Central memory CD8-positive, alpha-beta T cell (primary cell): ENCODE measurements around the gene TFF2.

Source experiments
- ATAC-seq: fragments of 150-1000 bp; cut with Tn5 transposase; replicated peaks from 2 replicates; pipeline ENCODE4 v1.10.0; 2022; ENCODE audit warnings: mild to moderate bottlenecking, moderate FRiP score, moderate number of reproducible peaks; ENCODE audit not compliant: poor library complexity, severe bottlenecking; ENCODE audit errors: extremely low read depth
- DNase-seq, 2 donors: peaks; one replicate each; pipeline ENCODE4 v3.0.0; 2021; ENCODE audit warnings: low spot score in 2 of 2
- H3K27ac Mint-ChIP-seq: one replicate; pipeline ENCODE4 v1.8.0; 2022; ENCODE audit warnings: low read depth, mild to moderate bottlenecking, moderate library complexity, mixed read lengths
- H3K27me3 Mint-ChIP-seq: one replicate; pipeline ENCODE4 v1.8.0; 2022; ENCODE audit warnings: mixed read lengths
- H3K36me3 Mint-ChIP-seq: one replicate; pipeline ENCODE4 v1.8.0; 2022; ENCODE audit warnings: mild to moderate bottlenecking, moderate library complexity, mixed read lengths; ENCODE audit not compliant: insufficient read depth
- H3K4me1 Mint-ChIP-seq: one replicate; pipeline ENCODE4 v1.8.0; 2022; ENCODE audit warnings: mixed read lengths
- H3K4me3 Mint-ChIP-seq: one replicate; pipeline ENCODE4 v1.8.0; 2022; ENCODE audit warnings: mild to moderate bottlenecking, moderate library complexity, mixed read lengths
- H3K9me3 Mint-ChIP-seq: one replicate; pipeline ENCODE4 v1.8.0; 2022; ENCODE audit warnings: mixed read lengths

Gene TFF2

DNA sequence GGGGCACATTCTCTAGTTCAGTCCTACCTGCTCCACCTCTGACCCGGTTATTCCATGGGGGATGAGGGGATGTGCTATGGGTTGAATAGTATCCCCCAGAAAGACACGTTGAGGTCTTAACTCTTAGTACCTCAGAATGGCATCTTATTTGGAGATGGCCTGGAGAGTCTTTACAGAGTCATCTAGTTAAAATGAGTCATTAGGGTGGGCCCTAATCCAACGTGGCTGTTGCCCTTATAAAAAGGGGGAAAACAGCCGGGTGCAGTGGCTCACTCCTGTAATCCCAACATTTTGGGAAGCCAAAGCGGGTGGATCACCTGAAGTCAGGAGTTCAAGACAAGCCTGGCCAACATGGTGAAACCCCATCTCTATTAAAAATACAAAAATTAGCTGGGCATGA, 39.4 kb upstream of the TFF2 start:
- H3K36me3 Mint-ChIP-seq: no peaks in the 10 kb centered on the region
- H3K4me3 Mint-ChIP-seq: no peak overlapping the region
- DNase-seq (no peak), ATAC-seq (no peak)
- peaks cover 9% of the 10 kb centered on the region for H3K4me1 Mint-ChIP-seq
- no peak overlapping the region for H3K27ac Mint-ChIP-seq
- H3K9me3 Mint-ChIP-seq: peaks cover 1% of the 10 kb centered on the region
- no peaks in the 10 kb centered on the region for H3K27me3 Mint-ChIP-seq

- Mint-ChIP-seq H3K36me3 (no peaks in the 10 kb centered on the region), H3K4me3 (no peak overlapping the region)
Observed at GRCh38 chr21:42389449-42389835, 38.6 kb upstream of the TFF2 start.

DNA sequence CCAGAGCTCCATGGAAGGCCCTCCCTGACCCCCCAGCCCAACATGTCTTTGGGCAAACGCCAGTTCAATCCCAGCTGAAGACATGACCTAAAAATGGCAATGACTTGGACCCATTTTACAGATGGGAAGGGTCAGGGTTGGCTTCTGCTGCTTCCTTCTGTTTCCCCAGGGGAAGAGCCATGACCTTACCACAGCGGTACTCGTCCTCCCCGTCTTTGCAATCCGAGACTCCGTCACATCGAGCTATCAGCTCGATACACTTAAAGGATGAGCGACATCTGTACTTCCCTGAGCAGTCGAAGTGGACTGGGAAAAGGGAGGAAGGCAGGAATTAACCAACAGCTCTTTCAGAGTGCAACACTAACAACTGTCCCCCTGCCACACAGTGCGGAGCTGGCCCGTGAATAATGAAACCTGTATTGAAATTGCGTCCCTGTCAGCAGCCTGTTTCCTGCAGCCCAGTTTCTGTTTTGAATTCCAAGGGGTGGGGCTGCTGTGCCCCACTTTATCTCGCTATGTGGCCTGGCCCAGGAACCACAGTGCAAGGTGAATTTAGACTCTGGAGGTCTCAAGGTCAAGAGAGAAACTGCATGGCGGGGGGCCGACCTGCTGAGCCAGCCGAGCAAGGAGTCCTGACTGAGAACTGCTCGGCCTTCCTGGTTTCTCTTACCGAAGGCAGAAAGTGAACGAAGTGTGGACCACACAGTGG, 38.1 kb upstream of the TFF2 start:
- H3K9me3 Mint-ChIP-seq: peaks cover 5% of the 10 kb centered on the region
- H3K36me3 Mint-ChIP-seq: no peaks in the 10 kb centered on the region
- no peak for ATAC-seq
- DNase-seq: no peak
- no peak overlapping the region for H3K4me3 Mint-ChIP-seq
- H3K27me3 Mint-ChIP-seq: no peaks in the 10 kb centered on the region
- H3K4me1 Mint-ChIP-seq: peaks cover 13% of the 10 kb centered on the region
- H3K27ac Mint-ChIP-seq: no peak overlapping the region

More at GRCh38 chr21:42389449-42389835, 38.6 kb upstream of the TFF2 start:
- Mint-ChIP-seq H3K9me3 (peaks cover 5% of the 10 kb centered on the region), H3K27me3 (no peaks in the 10 kb centered on the region), H3K4me1 (peaks cover 13% of the 10 kb centered on the region), H3K27ac (no peak overlapping the region)
- DNase-seq (no peak), ATAC-seq (no peak)

GRCh38 chr21:42387843-42388340, 37.1 kb upstream of the TFF2 start:
- DNase-seq: no peak
- Mint-ChIP-seq H3K4me1 (peaks cover 6% of the 10 kb centered on the region), H3K36me3 (no peaks in the 10 kb centered on the region), H3K9me3 (peaks cover 5% of the 10 kb centered on the region), H3K27ac (no peak overlapping the region), H3K4me3 (no peak overlapping the region), H3K27me3 (no peaks in the 10 kb centered on the region)
- no peak for ATAC-seq

- Mint-ChIP-seq H3K4me3 (no peak overlapping the region), H3K36me3 (no peaks in the 10 kb centered on the region), H3K27me3 (no peaks in the 10 kb centered on the region), H3K4me1 (peaks cover 6% of the 10 kb centered on the region), H3K27ac (no peak overlapping the region), H3K9me3 (peaks cover 5% of the 10 kb centered on the region)
- ATAC-seq: no peak
- no peak for DNase-seq
Observed at GRCh38 chr21:42387164-42387563, 36.4 kb upstream of the TFF2 start.

DNA sequence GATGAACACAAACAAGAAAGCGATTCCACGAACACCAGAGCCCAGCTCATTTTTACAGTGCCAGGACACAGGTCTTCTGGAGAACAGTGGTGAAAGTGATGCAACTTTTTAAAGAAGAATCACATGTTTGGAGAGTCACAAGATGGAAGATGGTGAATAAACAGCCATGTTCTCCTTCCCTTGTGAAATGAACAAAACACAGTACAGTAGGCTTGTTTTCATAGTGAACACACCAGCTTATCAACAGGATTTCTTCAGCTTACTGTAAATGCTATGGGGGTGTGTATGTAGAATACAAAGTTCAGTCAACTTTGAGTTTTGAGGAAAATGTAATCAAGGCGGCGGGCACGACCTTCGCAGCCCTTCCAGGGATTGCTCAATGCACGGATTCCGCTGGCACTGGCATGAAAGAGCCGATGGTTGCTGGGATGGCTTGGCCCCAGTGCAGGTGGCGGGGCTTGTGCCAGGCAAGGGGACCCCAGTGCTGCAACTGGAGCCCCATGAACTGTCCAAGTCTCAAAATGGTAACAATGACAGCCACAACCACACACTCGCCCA, 35.3 kb upstream of the TFF2 start:
- no peak for ATAC-seq
- H3K4me3 Mint-ChIP-seq: no peak overlapping the region
- H3K27me3 Mint-ChIP-seq: no peaks in the 10 kb centered on the region

GRCh38 chr21:42385619-42386018, 34.8 kb upstream of the TFF2 start:
- Mint-ChIP-seq H3K36me3 (no peaks in the 10 kb centered on the region), H3K4me3 (no peak overlapping the region), H3K9me3 (peaks cover 12% of the 10 kb centered on the region), H3K4me1 (peaks cover 6% of the 10 kb centered on the region), H3K27me3 (no peaks in the 10 kb centered on the region), H3K27ac (no peak overlapping the region)
- DNase-seq (no peak), ATAC-seq (no peak)

More for the DNA sequence above, 35.3 kb upstream of the TFF2 start:
- Mint-ChIP-seq H3K27ac (no peak overlapping the region), H3K9me3 (peaks cover 12% of the 10 kb centered on the region), H3K36me3 (no peaks in the 10 kb centered on the region), H3K4me1 (peaks cover 6% of the 10 kb centered on the region)
- no peak for DNase-seq

DNA sequence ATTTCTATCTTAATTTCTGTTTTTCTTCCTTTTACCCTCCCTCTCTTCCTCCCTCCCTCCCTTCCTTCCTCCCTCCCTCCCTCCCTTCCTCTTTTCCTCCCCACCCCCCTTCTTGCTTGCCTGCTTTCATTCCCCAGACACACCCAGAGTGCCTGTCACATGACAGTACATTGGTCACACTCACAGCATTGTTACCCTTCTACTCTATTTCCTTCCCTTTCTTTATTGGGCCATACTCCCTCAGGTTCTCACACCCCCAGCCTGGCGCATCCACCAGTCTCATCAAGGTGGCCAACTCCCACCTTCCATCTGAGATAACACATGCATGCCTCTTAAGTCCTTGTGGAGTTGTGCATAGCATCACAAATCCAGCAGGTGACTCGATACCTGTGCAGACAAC, 34.2 kb upstream of the TFF2 start:
- Mint-ChIP-seq H3K36me3 (no peaks in the 10 kb centered on the region), H3K27ac (peak overlapping the region; percentile 60), H3K9me3 (peaks cover 12% of the 10 kb centered on the region), H3K4me1 (peaks cover 6% of the 10 kb centered on the region), H3K27me3 (no peaks in the 10 kb centered on the region), H3K4me3 (no peak overlapping the region)
- no peak for DNase-seq
- ATAC-seq: no peak

- Mint-ChIP-seq H3K4me1 (peaks cover 6% of the 10 kb centered on the region), H3K4me3 (no peak overlapping the region), H3K36me3 (no peaks in the 10 kb centered on the region), H3K27ac (no peak overlapping the region), H3K27me3 (no peaks in the 10 kb centered on the region), H3K9me3 (peaks cover 12% of the 10 kb centered on the region)
- no peak for ATAC-seq
- no peak for DNase-seq
Observed at GRCh38 chr21:42384156-42384945, 33.6 kb upstream of the TFF2 start.

DNA sequence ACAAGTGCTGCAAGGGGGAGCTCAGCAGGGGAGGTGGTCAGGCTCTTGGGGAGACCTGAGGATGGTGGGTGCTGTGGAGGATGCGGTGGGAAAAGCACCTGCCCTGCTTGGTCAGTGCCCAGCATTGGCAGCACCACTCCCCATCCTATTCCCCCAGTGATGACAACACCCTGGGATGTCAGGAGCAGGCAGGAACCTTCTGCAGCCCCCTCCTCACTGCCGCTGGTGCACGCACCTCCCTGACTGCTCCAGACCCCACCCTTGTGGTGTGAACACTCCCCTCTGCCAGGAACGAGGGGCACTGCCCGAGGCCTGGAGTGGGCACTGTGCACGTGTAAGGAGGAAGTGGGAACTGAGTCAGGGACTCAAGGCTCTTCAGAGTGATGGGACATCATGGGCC, 32.5 kb upstream of the TFF2 start:
- no peak for ATAC-seq
- no peak for DNase-seq
- Mint-ChIP-seq H3K9me3 (peaks cover 12% of the 10 kb centered on the region), H3K4me3 (no peak overlapping the region), H3K36me3 (no peaks in the 10 kb centered on the region), H3K27me3 (no peaks in the 10 kb centered on the region), H3K4me1 (peaks cover 6% of the 10 kb centered on the region), H3K27ac (peak overlapping the region; percentile 46)

GRCh38 chr21:42382915-42383314, 32.1 kb upstream of the TFF2 start:
- H3K4me1 Mint-ChIP-seq: peaks cover 6% of the 10 kb centered on the region
- ATAC-seq: no peak
- H3K27ac Mint-ChIP-seq: peak overlapping the region; percentile 46
- no peaks in the 10 kb centered on the region for H3K27me3 Mint-ChIP-seq
- H3K9me3 Mint-ChIP-seq: peaks cover 12% of the 10 kb centered on the region
- H3K4me3 Mint-ChIP-seq: no peak overlapping the region
- no peaks in the 10 kb centered on the region for H3K36me3 Mint-ChIP-seq
- no peak for DNase-seq

DNA sequence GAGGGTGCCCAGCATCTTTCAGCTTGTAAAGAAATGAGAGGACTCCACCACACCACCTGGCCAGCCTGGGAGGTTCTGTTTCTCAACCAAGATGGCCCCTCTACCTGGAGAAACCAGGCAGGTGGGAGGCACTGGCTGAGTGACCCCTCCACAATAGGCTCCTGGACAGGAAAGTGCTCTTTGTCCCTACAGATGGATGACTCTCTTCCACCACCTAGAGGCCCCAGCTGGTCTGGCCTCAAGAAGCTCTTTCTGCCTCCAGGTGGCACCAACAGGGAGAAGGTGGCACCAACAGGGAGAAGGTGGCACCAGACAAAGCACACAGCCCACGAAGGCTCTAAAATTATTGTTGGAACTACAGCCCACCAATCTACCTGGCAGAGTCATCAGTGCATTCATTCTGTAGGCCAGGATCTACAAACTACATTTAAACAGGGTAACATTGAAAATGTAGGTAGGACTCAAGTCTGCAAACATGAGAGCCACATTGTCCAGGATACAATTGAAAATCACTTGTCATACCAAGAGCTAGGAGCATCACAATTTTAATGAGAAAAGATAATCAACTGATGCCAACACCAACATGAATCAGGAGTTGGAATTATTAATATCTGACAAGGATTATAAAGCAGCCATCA, 30.7 kb upstream of the TFF2 start:
- no peak for ATAC-seq
- Mint-ChIP-seq H3K9me3 (peaks cover 12% of the 10 kb centered on the region), H3K27ac (no peak overlapping the region), H3K4me3 (no peak overlapping the region), H3K27me3 (no peaks in the 10 kb centered on the region), H3K36me3 (no peaks in the 10 kb centered on the region), H3K4me1 (peaks cover 6% of the 10 kb centered on the region)
- no peak for DNase-seq
